SK-N-SH treated with all-trans-retinoic acid at 6 μM for 48 hours (cell line): Measurements from ENCODE around the gene BEND5.

ENCODE experiments used
- ARNTL ChIP-seq: fragments of 450-650 bp; formaldehyde crosslinking; IDR thresholded peaks from 2 replicates; pipeline ENCODE4 v1.5.0; 2020; ENCODE audit warnings: low read depth, mild to moderate bottlenecking, moderate library complexity, borderline replicate concordance
- BACH2 ChIP-seq: fragments of 250-450 bp; sonication (Bioruptor Pico); IDR thresholded peaks from 2 replicates; pipeline ENCODE4 v1.9.0; 2021; ENCODE audit warnings: mild to moderate bottlenecking, borderline replicate concordance
- ESRRG ChIP-seq: fragments of 250-450 bp; sonication (Bioruptor Pico); IDR thresholded peaks from 2 replicates; pipeline ENCODE4 v1.6.1; 2021; ENCODE audit warnings: mild to moderate bottlenecking
- ISL1 ChIP-seq: fragments of 250-450 bp; sonication (Bioruptor Pico); IDR thresholded peaks from 2 replicates; pipeline ENCODE4 v2.1.2; 2022; ENCODE audit warnings: mild to moderate bottlenecking, moderate library complexity
- OSR1 ChIP-seq: fragments of 250-450 bp; sonication (Bioruptor Pico); IDR thresholded peaks from 2 replicates; pipeline ENCODE4 v1.8.0; 2022; ENCODE audit warnings: moderate library complexity, mild to moderate bottlenecking, inconsistent platforms
- SNAI2 ChIP-seq: fragments of 250-450 bp; sonication (Bioruptor Pico); IDR thresholded peaks from 2 replicates; pipeline ENCODE4 v1.5.0; 2020; ENCODE audit warnings: mild to moderate bottlenecking, moderate library complexity
- ZC3H10 ChIP-seq: fragments of 250-450 bp; sonication (Bioruptor Pico); IDR thresholded peaks from 2 replicates; pipeline ENCODE4 v1.5.1; 2021; ENCODE audit warnings: mild to moderate bottlenecking, moderate library complexity
- ZFP3 ChIP-seq: fragments of 250-450 bp; sonication (Bioruptor Pico); IDR thresholded peaks from 2 replicates; pipeline ENCODE4 v1.5.0; 2020; ENCODE audit warnings: mild to moderate bottlenecking, moderate library complexity
- ZFP30 ChIP-seq: fragments of 450-650 bp; formaldehyde crosslinking; IDR thresholded peaks from 2 replicates; pipeline ENCODE4 v1.5.0; 2022; ENCODE audit warnings: mild to moderate bottlenecking, moderate library complexity
- ZNF70 ChIP-seq: fragments of 450-650 bp; formaldehyde crosslinking; IDR thresholded peaks from 2 replicates; pipeline ENCODE4 v1.5.0; 2020; ENCODE audit warnings: mild to moderate bottlenecking, moderate library complexity
- TF ChIP-seq, protein P1 (sequence below): fragments of 250-450 bp; sonication (Bioruptor Pico); IDR thresholded peaks from 2 replicates; pipeline ENCODE4 v1.5.1; 2020; ENCODE audit warnings: low read depth, mild to moderate bottlenecking, moderate library complexity
- TF ChIP-seq, protein P2 (sequence below): fragments of 250-450 bp; sonication (Bioruptor Pico); IDR thresholded peaks from 2 replicates; pipeline ENCODE4 v1.8.0; 2020; ENCODE audit warnings: mild to moderate bottlenecking, moderate library complexity, borderline replicate concordance

DNA sequence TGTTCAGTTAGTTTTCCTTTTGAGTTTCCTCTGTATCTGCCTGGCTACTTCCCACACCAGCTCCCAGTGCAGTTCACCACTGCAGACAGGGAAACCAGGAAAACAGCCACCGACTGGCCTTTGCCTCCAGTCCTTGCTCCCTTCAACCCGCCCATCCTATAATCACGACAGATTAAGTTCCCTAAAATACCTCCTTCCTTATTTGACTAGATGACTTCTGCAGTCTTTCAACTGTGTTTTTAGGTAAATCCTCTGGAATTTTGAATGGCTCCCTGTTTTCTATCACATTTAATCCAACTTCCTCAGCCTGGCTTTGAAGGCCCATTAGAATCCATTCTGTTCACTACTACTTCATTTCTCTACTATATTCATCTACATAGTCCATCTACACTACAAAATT, 37.6 kb downstream of the BEND5 start:
- TF ChIP-seq ZFP30 (CRISPR knock-in tag) (no peak), ARNTL (no peak), BACH2 (CRISPR knock-in tag) (no peak), SNAI2 (CRISPR knock-in tag) (no peak), ZC3H10 (CRISPR knock-in tag) (no peak), ESRRG (CRISPR knock-in tag) (no peak), OSR1 (CRISPR knock-in tag) (no peak), ZFP3 (CRISPR knock-in tag) (no peak), ISL1 (no peak), ZNF70 (CRISPR knock-in tag) (no peak)
- TF ChIP-seq, protein P1, sequence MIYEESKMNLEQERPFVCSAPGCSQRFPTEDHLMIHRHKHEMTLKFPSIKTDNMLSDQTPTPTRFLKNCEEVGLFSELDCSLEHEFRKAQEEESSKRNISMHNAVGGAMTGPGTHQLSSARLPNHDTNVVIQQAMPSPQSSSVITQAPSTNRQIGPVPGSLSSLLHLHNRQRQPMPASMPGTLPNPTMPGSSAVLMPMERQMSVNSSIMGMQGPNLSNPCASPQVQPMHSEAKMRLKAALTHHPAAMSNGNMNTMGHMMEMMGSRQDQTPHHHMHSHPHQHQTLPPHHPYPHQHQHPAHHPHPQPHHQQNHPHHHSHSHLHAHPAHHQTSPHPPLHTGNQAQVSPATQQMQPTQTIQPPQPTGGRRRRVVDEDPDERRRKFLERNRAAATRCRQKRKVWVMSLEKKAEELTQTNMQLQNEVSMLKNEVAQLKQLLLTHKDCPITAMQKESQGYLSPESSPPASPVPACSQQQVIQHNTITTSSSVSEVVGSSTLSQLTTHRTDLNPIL (CRISPR knock-in tag): no peak
- TF ChIP-seq, protein P2, sequence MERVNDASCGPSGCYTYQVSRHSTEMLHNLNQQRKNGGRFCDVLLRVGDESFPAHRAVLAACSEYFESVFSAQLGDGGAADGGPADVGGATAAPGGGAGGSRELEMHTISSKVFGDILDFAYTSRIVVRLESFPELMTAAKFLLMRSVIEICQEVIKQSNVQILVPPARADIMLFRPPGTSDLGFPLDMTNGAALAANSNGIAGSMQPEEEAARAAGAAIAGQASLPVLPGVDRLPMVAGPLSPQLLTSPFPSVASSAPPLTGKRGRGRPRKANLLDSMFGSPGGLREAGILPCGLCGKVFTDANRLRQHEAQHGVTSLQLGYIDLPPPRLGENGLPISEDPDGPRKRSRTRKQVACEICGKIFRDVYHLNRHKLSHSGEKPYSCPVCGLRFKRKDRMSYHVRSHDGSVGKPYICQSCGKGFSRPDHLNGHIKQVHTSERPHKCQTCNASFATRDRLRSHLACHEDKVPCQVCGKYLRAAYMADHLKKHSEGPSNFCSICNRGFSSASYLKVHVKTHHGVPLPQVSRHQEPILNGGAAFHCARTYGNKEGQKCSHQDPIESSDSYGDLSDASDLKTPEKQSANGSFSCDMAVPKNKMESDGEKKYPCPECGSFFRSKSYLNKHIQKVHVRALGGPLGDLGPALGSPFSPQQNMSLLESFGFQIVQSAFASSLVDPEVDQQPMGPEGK (CRISPR knock-in tag): no peak
